GM19324 (cell line): Measurements from ENCODE around the gene TP53.
A peak's percentile ranks its signal among the peaks of the same experiment; 100 is the strongest.

Experiments used
- ATAC-seq: cut with Tn5 transposase; IDR thresholded peaks from one replicate; pipeline ENCODE4 v1.9.1; 2021; ENCODE audit warnings: mild to moderate bottlenecking, moderate library complexity; ENCODE audit not compliant: unreplicated experiment, low FRiP score

TP53 gene

DNA sequence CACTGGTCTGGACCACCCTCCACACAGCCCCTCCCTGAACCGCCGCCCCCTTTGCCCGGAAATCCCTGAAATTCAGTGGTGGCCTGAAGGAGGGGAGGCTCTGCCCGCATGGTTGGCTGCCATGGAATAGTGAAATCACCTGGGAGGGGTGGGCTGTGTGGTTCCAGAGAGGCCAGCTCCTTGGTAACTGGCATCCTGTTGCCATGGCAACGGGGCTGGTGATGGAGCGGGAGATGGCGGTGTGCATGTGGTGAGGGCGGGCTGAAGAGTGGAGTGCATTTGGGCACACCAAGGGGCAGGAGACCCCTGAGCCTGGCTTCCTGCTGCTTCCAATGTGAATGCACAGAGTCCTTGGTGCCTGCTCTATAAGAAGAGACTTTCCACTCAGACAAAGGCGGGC lies 20.2 kb upstream of the TP53 start:
- no peak for ATAC-seq

GRCh38 chr17:7706631-7707354 lies 19.5 kb upstream of the TP53 start:
- ATAC-seq = no peak

DNA sequence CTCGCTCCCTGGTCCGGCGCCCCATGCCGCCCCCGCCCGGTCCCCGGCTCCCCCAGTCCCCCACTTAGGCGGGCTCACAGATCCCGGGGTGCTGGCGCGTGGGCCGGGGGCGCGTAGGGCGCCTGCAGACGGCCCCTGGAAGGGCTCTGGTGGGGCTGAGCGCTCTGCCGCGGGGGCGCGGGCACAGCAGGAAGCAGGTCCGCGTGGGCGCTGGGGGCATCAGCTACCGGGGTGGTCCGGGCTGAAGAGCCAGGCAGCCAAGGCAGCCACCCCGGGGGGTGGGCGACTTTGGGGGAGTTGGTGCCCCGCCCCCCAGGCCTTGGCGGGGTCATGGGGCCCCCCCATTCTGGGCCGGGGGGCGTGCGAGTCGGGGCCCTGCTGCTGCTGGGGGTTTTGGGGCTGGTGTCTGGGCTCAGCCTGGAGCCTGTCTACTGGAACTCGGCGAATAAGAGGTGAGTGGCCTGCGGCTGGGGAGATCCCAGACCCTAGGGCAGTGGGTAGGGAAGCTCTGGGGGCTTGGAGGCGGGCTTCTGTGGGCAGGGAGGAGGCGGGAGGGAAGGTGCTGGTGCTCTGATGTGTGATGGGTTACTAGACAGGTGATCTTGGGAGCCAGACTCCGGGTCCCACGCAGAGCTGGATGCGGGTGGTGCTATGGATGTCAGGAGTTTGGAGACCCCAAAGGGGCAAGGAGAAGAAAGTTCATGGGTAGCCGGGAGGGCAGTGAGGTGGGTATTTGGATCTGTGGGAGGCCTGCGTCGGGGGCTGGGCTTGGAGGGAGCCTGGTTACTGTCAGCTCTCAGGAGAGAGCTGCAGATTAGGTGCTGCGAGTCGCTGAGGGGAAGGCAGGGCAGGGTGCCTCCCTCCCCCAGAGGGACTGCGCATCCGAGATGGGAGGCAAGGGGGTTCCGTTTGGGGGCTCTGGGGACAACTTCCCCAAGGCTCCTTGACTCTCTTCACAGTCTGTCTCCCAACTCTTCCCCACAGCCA lies 18.3 kb upstream of the TP53 start:
- no peak for ATAC-seq

GRCh38 chr17:7704601-7705268 lies 17.4 kb upstream of the TP53 start, which contains the start of gene EFNB3:
Gene EFNB3 (plus strand): TSS chr17:7705202. CDS start chr17:7705599, 397 bp downstream.
- ATAC-seq = no peak

DNA sequence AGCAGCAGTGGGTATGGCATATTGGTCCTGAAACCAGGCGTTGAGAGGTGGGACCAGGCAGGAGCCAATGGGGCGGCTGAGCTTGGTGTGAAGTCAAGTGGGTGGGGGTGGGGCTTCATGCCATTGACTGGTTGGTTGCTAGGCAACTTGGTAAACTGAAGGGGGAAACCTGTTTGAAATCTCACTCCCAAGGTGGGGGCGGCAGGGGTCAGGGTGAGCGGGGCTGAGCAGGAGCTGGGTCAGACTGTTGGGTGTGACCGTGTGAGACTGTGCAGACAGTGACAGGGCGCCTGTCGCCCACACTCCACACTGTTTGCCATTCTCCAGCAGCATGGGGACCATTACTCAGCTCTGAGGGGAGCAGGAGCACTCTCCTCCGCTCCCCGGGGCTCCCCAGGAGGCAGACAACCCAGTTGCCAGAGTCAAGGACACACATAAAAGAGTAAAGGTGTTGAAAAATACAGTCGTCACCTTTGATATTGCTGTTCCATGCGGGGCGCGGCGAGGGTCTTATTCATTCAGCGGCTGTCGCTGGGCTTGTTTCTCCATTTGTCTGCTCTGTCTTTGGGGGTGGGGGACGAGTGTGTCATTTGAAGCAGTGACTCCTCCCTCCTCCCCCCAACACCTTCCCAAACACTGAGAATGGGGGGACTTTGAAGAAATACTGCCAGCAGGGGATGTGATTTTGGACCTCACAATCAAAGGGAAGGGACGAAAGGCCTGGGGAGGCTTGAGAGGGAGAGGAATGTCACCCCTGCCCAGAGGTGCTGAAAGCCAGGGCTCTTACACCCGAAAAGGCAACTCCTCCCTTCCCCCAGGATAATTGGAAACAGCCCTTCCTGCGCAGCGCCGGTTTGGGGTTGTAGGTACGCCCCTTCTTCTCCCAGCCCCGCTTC lies 16.5 kb upstream of the TP53 start:
- ATAC-seq = no peak

GRCh38 chr17:7702776-7703175 lies 15.5 kb upstream of the TP53 start:
- no peak for ATAC-seq

- no peak for ATAC-seq
These were observed 14.4 kb upstream of the TP53 start for GRCh38 chr17:7701681-7702080.

DNA sequence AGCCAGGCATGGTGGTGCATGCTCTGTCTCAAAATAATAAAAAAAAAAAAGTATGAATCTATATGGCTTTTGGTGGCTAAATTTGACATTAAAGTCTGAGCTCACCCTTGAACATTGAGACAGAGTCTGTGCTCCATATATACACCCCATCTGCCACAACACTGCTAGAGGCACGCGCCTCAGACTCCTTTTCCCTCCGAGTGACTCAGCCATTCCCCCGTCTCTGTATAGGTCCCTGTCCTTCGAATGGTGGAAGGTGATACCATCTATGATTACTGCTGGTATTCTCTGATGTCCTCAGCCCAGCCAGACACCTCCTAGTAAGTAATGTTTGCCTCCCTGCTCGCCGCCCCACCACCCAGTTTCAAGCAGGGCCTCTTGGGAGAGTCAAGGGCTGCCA lies 13.2 kb upstream of the TP53 start:
- no peak for ATAC-seq

- ATAC-seq = no peak
These were observed 10.7 kb upstream of the TP53 start for GRCh38 chr17:7697828-7698588.

DNA sequence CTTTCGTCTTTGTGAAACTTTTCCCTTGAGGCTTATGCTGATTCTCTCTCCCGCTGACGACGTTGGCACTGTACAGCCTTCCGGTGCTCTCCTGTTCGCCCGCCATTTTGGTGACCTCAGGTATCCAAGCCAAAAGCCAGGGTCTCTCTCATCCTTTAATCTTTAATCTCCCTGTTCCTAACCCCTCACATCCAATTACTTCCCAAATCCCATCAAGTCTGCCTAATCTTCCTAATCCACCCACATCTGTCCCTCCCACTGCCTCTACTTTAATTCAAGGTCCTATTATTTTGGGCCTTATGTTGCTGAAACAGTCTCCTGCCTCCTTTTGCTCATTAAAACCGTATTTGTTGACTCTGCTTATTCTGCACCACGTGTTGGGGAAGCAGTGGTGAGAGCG lies 8.3 kb upstream of the TP53 start:
- no peak for ATAC-seq

GRCh38 chr17:7688808-7689316 lies 1.6 kb upstream of the TP53 start:
- no peak for ATAC-seq

DNA sequence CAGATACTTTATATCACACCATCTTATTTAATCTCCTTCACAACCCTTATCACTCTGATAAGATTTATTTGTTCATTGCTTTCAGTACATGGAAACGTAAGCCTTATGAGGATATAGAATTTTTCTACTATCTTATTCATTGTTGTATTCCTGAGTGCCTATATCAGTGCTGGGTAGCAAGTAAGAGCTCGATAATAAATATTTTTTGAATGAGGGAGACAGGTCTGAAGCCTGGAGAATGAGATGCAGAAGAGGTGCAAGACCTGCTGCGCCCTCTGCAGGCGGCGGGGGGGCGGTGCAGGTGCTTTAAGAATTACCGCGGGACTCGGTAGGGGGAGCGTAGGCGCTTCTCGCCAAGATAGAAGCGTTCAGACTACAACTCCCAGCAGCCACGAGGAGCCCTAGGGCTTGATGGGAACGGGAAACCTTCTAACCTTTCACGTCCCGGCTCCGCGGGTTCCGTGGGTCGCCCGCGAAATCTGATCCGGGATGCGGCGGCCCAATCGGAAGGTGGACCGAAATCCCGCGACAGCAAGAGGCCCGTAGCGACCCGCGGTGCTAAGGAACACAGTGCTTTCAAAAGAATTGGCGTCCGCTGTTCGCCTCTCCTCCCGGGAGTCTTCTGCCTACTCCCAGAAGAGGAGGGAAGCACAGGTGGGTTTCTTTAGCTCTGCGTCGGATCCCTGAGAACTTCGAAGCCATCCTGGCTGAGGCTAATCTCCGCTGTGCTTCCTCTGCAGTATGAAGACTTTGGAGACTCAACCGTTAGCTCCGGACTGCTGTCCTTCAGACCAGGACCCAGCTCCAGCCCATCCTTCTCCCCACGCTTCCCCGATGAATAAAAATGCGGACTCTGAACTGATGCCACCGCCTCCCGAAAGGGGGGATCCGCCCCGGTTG lies 868 bp upstream of the TP53 start, which contains the start of gene WRAP53:
TSS of gene WRAP53 (plus strand) at position 570 of the 900 bp plus-strand sequence. CDS start at position 742, 172 bp downstream.
- peak; percentile 64 for ATAC-seq

DNA sequence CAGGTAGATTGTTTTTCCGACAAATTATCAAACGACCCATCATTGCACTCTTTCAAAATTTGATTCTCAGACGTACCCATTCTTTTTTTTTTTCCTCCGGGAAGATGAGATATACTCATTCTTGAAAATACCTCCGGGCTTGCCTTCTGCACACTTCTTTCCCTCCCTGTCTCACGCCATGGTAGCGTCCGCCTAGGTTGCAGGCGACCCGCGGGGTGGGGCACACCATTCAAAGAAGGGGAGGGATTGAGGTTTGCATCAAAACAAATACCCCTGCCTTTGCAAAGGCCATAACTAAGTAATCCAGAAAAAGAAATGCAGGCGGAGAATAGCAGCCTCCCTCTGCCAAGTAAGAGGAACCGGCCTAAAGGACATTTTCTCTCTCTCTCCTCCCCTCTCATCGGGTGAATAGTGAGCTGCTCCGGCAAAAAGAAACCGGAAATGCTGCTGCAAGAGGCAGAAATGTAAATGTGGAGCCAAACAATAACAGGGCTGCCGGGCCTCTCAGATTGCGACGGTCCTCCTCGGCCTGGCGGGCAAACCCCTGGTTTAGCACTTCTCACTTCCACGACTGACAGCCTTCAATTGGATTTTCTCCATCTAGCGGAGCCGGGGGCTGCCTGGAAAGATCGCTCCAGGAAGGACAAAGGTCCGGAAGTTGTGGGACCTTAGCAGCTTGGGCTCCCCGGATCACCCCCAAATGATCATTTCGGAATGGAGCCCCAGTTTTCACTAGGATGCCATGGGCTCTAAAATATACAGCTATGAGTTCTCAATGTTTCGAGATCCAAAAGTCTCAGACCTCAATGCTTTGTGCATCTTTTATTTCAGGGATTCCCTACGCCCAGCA lies 843 bp downstream of the TP53 start:
- ATAC-seq = peak; percentile 59

DNA sequence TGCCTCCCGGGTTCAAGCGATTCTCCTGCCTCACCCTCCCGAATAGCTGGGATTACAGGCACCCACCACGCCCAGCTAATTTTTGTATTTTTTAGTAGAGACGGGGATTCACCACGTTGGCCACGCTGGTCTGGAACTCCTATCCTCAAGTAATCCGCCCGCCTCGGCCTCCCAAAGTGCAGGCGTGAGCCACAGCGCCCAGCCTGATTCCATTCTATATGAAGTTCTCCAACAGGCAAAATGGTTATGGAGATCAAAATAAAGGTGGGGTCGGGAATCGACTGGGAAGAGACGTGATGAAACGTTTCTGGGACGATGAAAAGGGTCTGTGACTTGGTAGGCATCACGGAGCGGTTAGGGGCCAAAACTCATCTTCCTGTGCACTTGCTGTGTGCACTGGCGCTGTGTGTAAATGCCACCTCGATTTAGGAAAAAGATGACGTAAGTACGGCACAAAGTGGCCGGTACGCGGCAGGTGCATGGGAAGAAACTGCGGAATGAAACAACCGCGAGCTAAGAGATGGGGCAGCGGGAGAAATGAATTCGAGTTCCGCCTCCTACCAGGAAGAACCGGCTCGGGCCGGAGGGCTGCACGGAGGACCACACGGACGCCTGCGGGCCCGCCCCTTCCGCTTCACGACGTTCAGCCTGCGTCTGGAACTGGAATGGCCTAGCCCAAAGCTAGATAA lies 1.6 kb downstream of the TP53 start:
- peak; percentile 54 for ATAC-seq

GRCh38 chr17:7684851-7685532 lies 2.3 kb downstream of the TP53 start:
- ATAC-seq = no peak
